ENCODE measurements around the gene GABBR1.

DNA sequence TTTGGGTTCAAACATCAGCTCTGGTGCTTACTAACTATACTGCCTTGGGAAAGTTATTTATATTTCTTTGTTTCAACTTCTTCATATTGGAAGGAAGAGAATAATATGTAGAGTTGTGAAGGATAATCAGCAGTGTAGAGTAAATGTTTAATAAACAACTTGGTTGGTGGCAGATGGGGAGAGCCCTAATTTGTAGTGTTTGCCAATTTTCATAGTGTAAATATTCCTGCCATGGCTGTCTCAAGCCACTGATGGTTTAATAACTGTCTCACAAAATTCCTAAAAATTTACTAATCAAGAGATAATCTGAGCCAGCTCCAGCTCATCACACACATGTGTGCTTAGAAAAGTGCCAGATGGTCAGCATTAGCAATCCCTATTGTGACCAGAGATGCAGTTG lies 48.2 kb downstream of the GABBR1 start, which contains the start of gene OR2H2:
- TF ChIP-seq, protein P1, sequence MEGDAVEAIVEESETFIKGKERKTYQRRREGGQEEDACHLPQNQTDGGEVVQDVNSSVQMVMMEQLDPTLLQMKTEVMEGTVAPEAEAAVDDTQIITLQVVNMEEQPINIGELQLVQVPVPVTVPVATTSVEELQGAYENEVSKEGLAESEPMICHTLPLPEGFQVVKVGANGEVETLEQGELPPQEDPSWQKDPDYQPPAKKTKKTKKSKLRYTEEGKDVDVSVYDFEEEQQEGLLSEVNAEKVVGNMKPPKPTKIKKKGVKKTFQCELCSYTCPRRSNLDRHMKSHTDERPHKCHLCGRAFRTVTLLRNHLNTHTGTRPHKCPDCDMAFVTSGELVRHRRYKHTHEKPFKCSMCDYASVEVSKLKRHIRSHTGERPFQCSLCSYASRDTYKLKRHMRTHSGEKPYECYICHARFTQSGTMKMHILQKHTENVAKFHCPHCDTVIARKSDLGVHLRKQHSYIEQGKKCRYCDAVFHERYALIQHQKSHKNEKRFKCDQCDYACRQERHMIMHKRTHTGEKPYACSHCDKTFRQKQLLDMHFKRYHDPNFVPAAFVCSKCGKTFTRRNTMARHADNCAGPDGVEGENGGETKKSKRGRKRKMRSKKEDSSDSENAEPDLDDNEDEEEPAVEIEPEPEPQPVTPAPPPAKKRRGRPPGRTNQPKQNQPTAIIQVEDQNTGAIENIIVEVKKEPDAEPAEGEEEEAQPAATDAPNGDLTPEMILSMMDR (IDR thresholded peaks at IDR 0.05; ENCODE audit: low read depth, low read length, missing input control), result no peak
- no peak for TF ChIP-seq HNF4A (conservative IDR thresholded peaks at IDR 0.05)
- TF ChIP-seq TAF1 (conservative IDR thresholded peaks at IDR 0.05), result no peak
- TF ChIP-seq, protein P2, sequence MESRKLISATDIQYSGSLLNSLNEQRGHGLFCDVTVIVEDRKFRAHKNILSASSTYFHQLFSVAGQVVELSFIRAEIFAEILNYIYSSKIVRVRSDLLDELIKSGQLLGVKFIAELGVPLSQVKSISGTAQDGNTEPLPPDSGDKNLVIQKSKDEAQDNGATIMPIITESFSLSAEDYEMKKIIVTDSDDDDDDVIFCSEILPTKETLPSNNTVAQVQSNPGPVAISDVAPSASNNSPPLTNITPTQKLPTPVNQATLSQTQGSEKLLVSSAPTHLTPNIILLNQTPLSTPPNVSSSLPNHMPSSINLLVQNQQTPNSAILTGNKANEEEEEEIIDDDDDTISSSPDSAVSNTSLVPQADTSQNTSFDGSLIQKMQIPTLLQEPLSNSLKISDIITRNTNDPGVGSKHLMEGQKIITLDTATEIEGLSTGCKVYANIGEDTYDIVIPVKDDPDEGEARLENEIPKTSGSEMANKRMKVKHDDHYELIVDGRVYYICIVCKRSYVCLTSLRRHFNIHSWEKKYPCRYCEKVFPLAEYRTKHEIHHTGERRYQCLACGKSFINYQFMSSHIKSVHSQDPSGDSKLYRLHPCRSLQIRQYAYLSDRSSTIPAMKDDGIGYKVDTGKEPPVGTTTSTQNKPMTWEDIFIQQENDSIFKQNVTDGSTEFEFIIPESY (IDR thresholded peaks at IDR 0.05), result no peak
- TF ChIP-seq, protein P3, sequence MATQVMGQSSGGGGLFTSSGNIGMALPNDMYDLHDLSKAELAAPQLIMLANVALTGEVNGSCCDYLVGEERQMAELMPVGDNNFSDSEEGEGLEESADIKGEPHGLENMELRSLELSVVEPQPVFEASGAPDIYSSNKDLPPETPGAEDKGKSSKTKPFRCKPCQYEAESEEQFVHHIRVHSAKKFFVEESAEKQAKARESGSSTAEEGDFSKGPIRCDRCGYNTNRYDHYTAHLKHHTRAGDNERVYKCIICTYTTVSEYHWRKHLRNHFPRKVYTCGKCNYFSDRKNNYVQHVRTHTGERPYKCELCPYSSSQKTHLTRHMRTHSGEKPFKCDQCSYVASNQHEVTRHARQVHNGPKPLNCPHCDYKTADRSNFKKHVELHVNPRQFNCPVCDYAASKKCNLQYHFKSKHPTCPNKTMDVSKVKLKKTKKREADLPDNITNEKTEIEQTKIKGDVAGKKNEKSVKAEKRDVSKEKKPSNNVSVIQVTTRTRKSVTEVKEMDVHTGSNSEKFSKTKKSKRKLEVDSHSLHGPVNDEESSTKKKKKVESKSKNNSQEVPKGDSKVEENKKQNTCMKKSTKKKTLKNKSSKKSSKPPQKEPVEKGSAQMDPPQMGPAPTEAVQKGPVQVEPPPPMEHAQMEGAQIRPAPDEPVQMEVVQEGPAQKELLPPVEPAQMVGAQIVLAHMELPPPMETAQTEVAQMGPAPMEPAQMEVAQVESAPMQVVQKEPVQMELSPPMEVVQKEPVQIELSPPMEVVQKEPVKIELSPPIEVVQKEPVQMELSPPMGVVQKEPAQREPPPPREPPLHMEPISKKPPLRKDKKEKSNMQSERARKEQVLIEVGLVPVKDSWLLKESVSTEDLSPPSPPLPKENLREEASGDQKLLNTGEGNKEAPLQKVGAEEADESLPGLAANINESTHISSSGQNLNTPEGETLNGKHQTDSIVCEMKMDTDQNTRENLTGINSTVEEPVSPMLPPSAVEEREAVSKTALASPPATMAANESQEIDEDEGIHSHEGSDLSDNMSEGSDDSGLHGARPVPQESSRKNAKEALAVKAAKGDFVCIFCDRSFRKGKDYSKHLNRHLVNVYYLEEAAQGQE (IDR thresholded peaks at IDR 0.05), result no peak
- TF ChIP-seq YY1 (IDR thresholded peaks at IDR 0.05), result no peak
- TF ChIP-seq RAD21 (IDR thresholded peaks at IDR 0.05), result no peak
- TF ChIP-seq FOXA1 (IDR thresholded peaks at IDR 0.05), result no peak
- TF ChIP-seq GABPA (IDR thresholded peaks at IDR 0.05 in 1 of 2, conservative IDR thresholded peaks at IDR 0.05 in 1 of 2), result no peak
